Activated CD4-positive, alpha-beta T cell treated with anti-CD3 and anti-CD28 coated beads for 4 hours (primary cell): ENCODE data around the gene TUBB8.
"Not testable (repeated sequence)": the region's sequence is repeated elsewhere in the genome, so short reads cannot be mapped to it uniquely, and the experiment has no call there.

Experiments
- DNase-seq, 2 donors: peaks; one replicate each; pipeline ENCODE4 v3.0.0-alpha.2; 2020

TUBB8 gene

GRCh38 chr10:13315-13635 is 35.8 kb downstream of the TUBB8 start:
- not testable (repeated sequence) for DNase-seq

GRCh38 chr10:12444-13314 is 36.4 kb downstream of the TUBB8 start:
- not testable (repeated sequence) for DNase-seq

GRCh38 chr10:11260-11659 is 37.8 kb downstream of the TUBB8 start:
- DNase-seq = not testable (repeated sequence)

- not testable (repeated sequence) for DNase-seq
Measured at GRCh38 chr10:10261-10971, 38.7 kb downstream of the TUBB8 start.
